Peyer's patch (tissue), 4 donors: ENCODE results near the gene DYNLT3.

Source experiments
- CTCF ChIP-seq, 6 experiments: fragments of 450-650 bp in 4 of 6; fragments of 200-600 bp in 2 of 6; sonication (generic) in 1 of 6; IDR thresholded peaks; one replicate each; pipeline ENCODE4 v1.5.1; 2017 to 2019; ENCODE audit warnings: antibody characterized with exemption in 6 of 6, mild to moderate bottlenecking in 3 of 6, moderate library complexity in 1 of 6
- POLR2A ChIP-seq, 2 donors: fragments of 450-650 bp; IDR thresholded peaks; one replicate each; pipeline ENCODE4 v1.5.1; 2017; ENCODE audit warnings: antibody characterized with exemption in 2 of 2, mild to moderate bottlenecking in 2 of 2, moderate library complexity in 2 of 2

- TF ChIP-seq POLR2A (IDR thresholded peaks at IDR 0.05), result no peak
- TF ChIP-seq CTCF (IDR thresholded peaks at IDR 0.05), result no peak
These were observed 32.0 kb downstream of the DYNLT3 start for GRCh38 chrX:37815366-37815765.
